HEK293 (cell line): ENCODE measurements around the gene GJD3.
A peak's percentile ranks its signal among the peaks of the same experiment; 100 is the strongest.
"Not testable (repeated sequence)": the region's sequence is repeated elsewhere in the genome, so short reads cannot be mapped to it uniquely, and the experiment has no call there.

Source experiments
- CTCF ChIA-PET: fragments of 350-600 bp; formaldehyde crosslinking; extraction: SDS; loops from one replicate; lab custom pipeline; 2021; ENCODE audit warnings: antibody characterized with exemption; lab: Yijun Ruan, JAX
- POLR2A ChIA-PET: fragments of 300-600 bp; formaldehyde crosslinking; extraction: SDS; loops from one replicate; lab custom pipeline; 2020; ENCODE audit warnings: antibody characterized with exemption, inconsistent platforms; lab: Yijun Ruan, JAX
- H3K27ac ChIP-seq: fragments of 200-500 bp; sonication (Bioruptor generic); 2 replicates; pipeline ENCODE4 v1.5.1; 2014; ENCODE audit warnings: low read depth, low read length, control low read depth, inconsistent platforms; ENCODE audit errors: extremely low read depth
- H3K36me3 ChIP-seq, 2 experiments: fragments of 200-500 bp in 1 of 2; sonication (Bioruptor generic) in 1 of 2; 1 replicate in 1 of 2; 2 replicates in 1 of 2; pipeline ENCODE4 v1.5.1; 2014 to 2017; ENCODE audit warnings: inconsistent platforms in 2 of 2, low read length in 2 of 2; ENCODE audit not compliant: control insufficient read depth in 2 of 2, insufficient read depth in 1 of 2
- H3K4me1 ChIP-seq: fragments of 200-500 bp; sonication (Bioruptor generic); 2 replicates; pipeline ENCODE4 v1.5.1; 2014; ENCODE audit warnings: mild to moderate bottlenecking, low read length, inconsistent platforms; ENCODE audit not compliant: control insufficient read depth, insufficient read depth
- H3K4me3 ChIP-seq: 2 replicates; pipeline ENCODE4 v1.5.1; 2011; ENCODE audit warnings: low read depth, mild to moderate bottlenecking, control low read depth, low read length, moderate library complexity
- H3K9me3 ChIP-seq: fragments of 200-500 bp; sonication (Bioruptor generic); 2 replicates; pipeline ENCODE4 v1.5.1; 2014; ENCODE audit warnings: low read depth, low read length, inconsistent platforms; ENCODE audit not compliant: control insufficient read depth, insufficient read depth
- EGR2 ChIP-seq: fragments of 450-650 bp; formaldehyde crosslinking; IDR thresholded peaks from 2 replicates; pipeline ENCODE4 v1.5.1; 2016; ENCODE audit warnings: low read depth, missing biosample characterization, missing genetic modification characterization
- GLI4 ChIP-seq: fragments of 450-650 bp; formaldehyde crosslinking; IDR thresholded peaks from 2 replicates; pipeline ENCODE4 v1.5.1; 2016; ENCODE audit warnings: missing biosample characterization, missing genetic modification characterization
- GLIS1 ChIP-seq: fragments of 450-650 bp; formaldehyde crosslinking; IDR thresholded peaks from 2 replicates; pipeline ENCODE4 v1.5.1; 2016; ENCODE audit warnings: missing biosample characterization, missing genetic modification characterization
- GLIS2 ChIP-seq: fragments of 450-650 bp; formaldehyde crosslinking; IDR thresholded peaks from 2 replicates; pipeline ENCODE4 v1.5.1; 2016; ENCODE audit warnings: missing biosample characterization, missing genetic modification characterization
- HIC1 ChIP-seq: fragments of 450-650 bp; formaldehyde crosslinking; IDR thresholded peaks from 2 replicates; pipeline ENCODE4 v1.5.1; 2016; ENCODE audit warnings: missing biosample characterization, missing genetic modification characterization
- KLF17 ChIP-seq: fragments of 450-650 bp; formaldehyde crosslinking; IDR thresholded peaks from 2 replicates; pipeline ENCODE4 v1.5.1; 2016; ENCODE audit warnings: missing biosample characterization, missing genetic modification characterization
- KLF9 ChIP-seq: fragments of 450-650 bp; formaldehyde crosslinking; IDR thresholded peaks from 2 replicates; pipeline ENCODE4 v1.5.1; 2016; ENCODE audit warnings: missing biosample characterization, missing genetic modification characterization, low read depth
- SP7 ChIP-seq: fragments of 450-650 bp; formaldehyde crosslinking; IDR thresholded peaks from 2 replicates; pipeline ENCODE4 v1.5.1; 2016; ENCODE audit warnings: missing biosample characterization, missing genetic modification characterization
- WT1 ChIP-seq: fragments of 450-650 bp; formaldehyde crosslinking; IDR thresholded peaks from 2 replicates; pipeline ENCODE4 v1.5.1; 2016; ENCODE audit warnings: missing biosample characterization, missing genetic modification characterization
- ZBTB17 ChIP-seq: fragments of 450-650 bp; formaldehyde crosslinking; IDR thresholded peaks from 2 replicates; pipeline ENCODE4 v1.5.1; 2016; ENCODE audit warnings: missing biosample characterization, missing genetic modification characterization
- ZEB2 ChIP-seq: fragments of 450-650 bp; formaldehyde crosslinking; IDR thresholded peaks from 2 replicates; pipeline ENCODE4 v1.5.1; 2016; ENCODE audit warnings: missing biosample characterization, missing genetic modification characterization
- ZNF121 ChIP-seq: fragments of 450-650 bp; formaldehyde crosslinking; IDR thresholded peaks from 2 replicates; pipeline ENCODE4 v1.5.1; 2016; ENCODE audit warnings: missing biosample characterization, missing genetic modification characterization
- ZNF175 ChIP-seq: fragments of 450-650 bp; formaldehyde crosslinking; IDR thresholded peaks from 2 replicates; pipeline ENCODE4 v1.5.1; 2016; ENCODE audit warnings: missing biosample characterization, missing genetic modification characterization
- ZNF19 ChIP-seq: fragments of 450-650 bp; formaldehyde crosslinking; IDR thresholded peaks from 2 replicates; pipeline ENCODE4; 2016; ENCODE audit warnings: missing biosample characterization, missing genetic modification characterization, low read depth
- ZNF214 ChIP-seq: fragments of 450-650 bp; formaldehyde crosslinking; IDR thresholded peaks from 2 replicates; pipeline ENCODE4 v1.5.1; 2017; ENCODE audit warnings: missing biosample characterization, mild to moderate bottlenecking, missing genetic modification characterization, borderline replicate concordance
- ZNF280C ChIP-seq: fragments of 450-650 bp; formaldehyde crosslinking; IDR thresholded peaks from 2 replicates; pipeline ENCODE4 v1.5.1; 2016; ENCODE audit warnings: missing biosample characterization, missing genetic modification characterization
- ZNF391 ChIP-seq: fragments of 450-650 bp; formaldehyde crosslinking; IDR thresholded peaks from 2 replicates; pipeline ENCODE4 v1.5.1; 2016; ENCODE audit warnings: low read depth, missing biosample characterization, missing genetic modification characterization, borderline replicate concordance
- ZNF433 ChIP-seq: fragments of 450-650 bp; formaldehyde crosslinking; IDR thresholded peaks from 2 replicates; pipeline ENCODE4 v1.5.1; 2016; ENCODE audit warnings: missing biosample characterization, missing genetic modification characterization, low read depth
- ZNF488 ChIP-seq: fragments of 450-650 bp; formaldehyde crosslinking; IDR thresholded peaks from 2 replicates; pipeline ENCODE4 v1.5.1; 2016; ENCODE audit warnings: missing biosample characterization, missing genetic modification characterization
- ZNF548 ChIP-seq: fragments of 450-650 bp; formaldehyde crosslinking; IDR thresholded peaks from 2 replicates; pipeline ENCODE4 v1.5.1; 2016; ENCODE audit warnings: missing biosample characterization, missing genetic modification characterization
- ZNF600 ChIP-seq: fragments of 450-650 bp; formaldehyde crosslinking; IDR thresholded peaks from 2 replicates; pipeline ENCODE4 v1.5.1; 2016; ENCODE audit warnings: missing biosample characterization, missing genetic modification characterization
- ZNF629 ChIP-seq: fragments of 450-650 bp; formaldehyde crosslinking; IDR thresholded peaks from 2 replicates; pipeline ENCODE4 v1.5.1; 2017; ENCODE audit warnings: missing biosample characterization, missing genetic modification characterization
- ZNF654 ChIP-seq: fragments of 450-650 bp; formaldehyde crosslinking; IDR thresholded peaks from 2 replicates; pipeline ENCODE4 v1.5.1; 2016; ENCODE audit warnings: low read depth, missing biosample characterization, missing genetic modification characterization
- ZNF843 ChIP-seq: fragments of 450-650 bp; formaldehyde crosslinking; IDR thresholded peaks from 2 replicates; pipeline ENCODE4 v1.5.1; 2016; ENCODE audit warnings: missing biosample characterization, missing genetic modification characterization
- ZSCAN5A ChIP-seq: fragments of 450-650 bp; formaldehyde crosslinking; IDR thresholded peaks from 2 replicates; pipeline ENCODE4 v1.5.1; 2016; ENCODE audit warnings: missing biosample characterization, missing genetic modification characterization

Gene GJD3

GRCh38 chr17:40364121-40364861 lies at the start of gene GJD3:
Gene GJD3, minus strand, starts transcription at chr17:40364737. Its CDS starts 922 bp downstream, at chr17:40363815.
- Histone ChIP-seq H3K9me3 (no peaks in the 10 kb centered on the region), H3K36me3 (no peaks in the 10 kb centered on the region; a peak in 1 of 3 replicates), H3K4me3 (peak within 1 kb of the TSS; percentile 17), H3K4me1 (no peaks in the 10 kb centered on the region), H3K27ac (no peak within 1 kb of the TSS)
- CTCF ChIA-PET: interaction anchor here (0.5 to 16.1 kb wide), 10 partner anchors 19 to 1298 kb away, joined by 3 to 453 read pairs (median 4); partner anchors contain the start of gene RARA
- no peak for TF ChIP-seq ZNF433 (tag by site-specific recombination)
- no peak for TF ChIP-seq ZNF488
- TF ChIP-seq ZNF280C (tag by site-specific recombination): no peak
- TF ChIP-seq GLIS2 (tag by site-specific recombination): no peak
- TF ChIP-seq GLI4: no peak
- TF ChIP-seq ZNF214 (tag by site-specific recombination): no peak
- TF ChIP-seq ZNF843 (tag by site-specific recombination): no peak
- TF ChIP-seq ZNF175 (tag by site-specific recombination): no peak
- no peak for TF ChIP-seq ZNF19
- no peak for TF ChIP-seq ZNF548 (tag by site-specific recombination)
- no peak for TF ChIP-seq ZNF654 (tag by site-specific recombination)
- POLR2A ChIA-PET: interaction anchor here (0.5 to 1.6 kb wide), 6 partner anchors 19 to 346 kb away, joined by 3 to 10 read pairs (median 3); no protein-coding TSS in a partner anchor

GRCh38 chr17:40414312-40414711 lies 49.8 kb upstream of the GJD3 start:
- not testable (repeated sequence) for H3K9me3 ChIP-seq, H3K4me3 ChIP-seq, H3K4me1 ChIP-seq, H3K27ac ChIP-seq
- POLR2A ChIA-PET: interaction anchor here (0.6 kb wide), 1 partner anchor 8 kb away, joined by 3 read pairs; no protein-coding TSS in a partner anchor
- CTCF ChIA-PET: interaction anchor here (0.6 to 8.4 kb wide), 15 partner anchors 8 to 400 kb away, joined by 3 to 84 read pairs (median 4); partner anchors contain the start of gene CSF3
- peaks cover 59 to 72% of the 10 kb centered on the region in 2 experiments for H3K36me3 ChIP-seq
- peak; percentile 45; the same call in 1 of the 2 replicates for TF ChIP-seq KLF9 (tag by site-specific recombination)
- peak; percentile 48 for TF ChIP-seq ZEB2
- TF ChIP-seq WT1 (tag by site-specific recombination): peak; percentile 47; the same call in 1 of the 2 replicates
- peak; percentile 88 for TF ChIP-seq ZNF121 (tag by site-specific recombination)
- peak; percentile 62 for TF ChIP-seq ZBTB17 (tag by site-specific recombination)
- peak; percentile 75 for TF ChIP-seq SP7 (tag by site-specific recombination)
- TF ChIP-seq ZNF391 (tag by site-specific recombination): peak; percentile 48; the same call in 1 of the 2 replicates
- TF ChIP-seq ZSCAN5A (tag by site-specific recombination): 0 out of 2 replicates have a peak, but pooled peaks have one; percentile 10
- peak; percentile 53; the same call in 1 of the 2 replicates for TF ChIP-seq HIC1 (tag by site-specific recombination)
- peak; percentile 21; the same call in 1 of the 2 replicates for TF ChIP-seq EGR2
- 0 out of 2 replicates have a peak, but pooled peaks have one; percentile 13 for TF ChIP-seq GLIS2 (tag by site-specific recombination)
- TF ChIP-seq GLIS1 (tag by site-specific recombination): peak; percentile 69
- TF ChIP-seq ZNF600 (tag by site-specific recombination): peak; percentile 84
- peak; percentile 26; the same call in 1 of the 2 replicates for TF ChIP-seq ZNF629 (tag by site-specific recombination)
- peak; percentile 61; the same call in 1 of the 2 replicates for TF ChIP-seq KLF17 (tag by site-specific recombination)
